Activated CD4-positive, CD25-positive, alpha-beta regulatory T cell treated with anti-CD3 and anti-CD28 coated beads, Interleukin-2, amount 50 U/mL, for 72 hours (primary cell): ENCODE results near the gene FLACC1.
"Not testable (repeated sequence)": the region's sequence is repeated elsewhere in the genome, so short reads cannot be mapped to it uniquely, and the experiment has no call there.

Experiments
- DNase-seq: peaks from one replicate; pipeline ENCODE4 v3.0.0; 2021

Gene FLACC1

GRCh38 chr2:201357221-201357620 is at the start of gene FLACC1:
Gene FLACC1 (minus strand): TSS chr2:201357345. CDS start chr2:201351404, 5,941 bp downstream.
- DNase-seq, result no peak

- DNase-seq, result no peak
Observed at GRCh38 chr2:201406077-201406662, 49.0 kb upstream of the FLACC1 start.

GRCh38 chr2:201404699-201405280 is 47.6 kb upstream of the FLACC1 start:
- no peak for DNase-seq

GRCh38 chr2:201403880-201404279 is 46.7 kb upstream of the FLACC1 start:
- no peak for DNase-seq

- DNase-seq, result no peak
Observed at GRCh38 chr2:201402651-201403562, 45.8 kb upstream of the FLACC1 start.

- no peak for DNase-seq
Observed at GRCh38 chr2:201401815-201402214, 44.7 kb upstream of the FLACC1 start.

- DNase-seq, result no peak
Observed at GRCh38 chr2:201396595-201396994, 39.5 kb upstream of the FLACC1 start.

- no peak for DNase-seq
Observed at GRCh38 chr2:201383136-201383535, 26.0 kb upstream of the FLACC1 start.

- no peak for DNase-seq
Observed at GRCh38 chr2:201378496-201379397, 21.6 kb upstream of the FLACC1 start.

- no peak for DNase-seq
Observed at GRCh38 chr2:201377218-201377617, 20.1 kb upstream of the FLACC1 start.

- DNase-seq, result no peak
Observed at GRCh38 chr2:201369775-201370174, 12.6 kb upstream of the FLACC1 start.

- DNase-seq, result not testable (repeated sequence)
Observed at GRCh38 chr2:201369318-201369717, 12.2 kb upstream of the FLACC1 start.

GRCh38 chr2:201366146-201366545 is 9.0 kb upstream of the FLACC1 start:
- DNase-seq, result no peak

- no peak for DNase-seq
Observed at GRCh38 chr2:201363857-201364560, 6.9 kb upstream of the FLACC1 start.

- DNase-seq, result no peak
Observed at GRCh38 chr2:201362396-201362795, 5.3 kb upstream of the FLACC1 start.

GRCh38 chr2:201361078-201361733 is 4.1 kb upstream of the FLACC1 start:
- no peak for DNase-seq

GRCh38 chr2:201360256-201360655 is 3.1 kb upstream of the FLACC1 start:
- no peak for DNase-seq

- no peak for DNase-seq
Observed at GRCh38 chr2:201358684-201359083, 1.5 kb upstream of the FLACC1 start.

GRCh38 chr2:201353116-201353515 is 4.0 kb downstream of the FLACC1 start:
- DNase-seq, result no peak

- DNase-seq, result no peak
Observed at GRCh38 chr2:201350879-201351278, 6.3 kb downstream of the FLACC1 start.

GRCh38 chr2:201349601-201350000 is 7.5 kb downstream of the FLACC1 start:
- DNase-seq, result no peak

GRCh38 chr2:201348758-201349157 is 8.4 kb downstream of the FLACC1 start:
- DNase-seq, result no peak
